ENCODE measurements around the gene PRKCQ. TPM values are rescaled to one million over a fixed set of nuclear protein-coding genes. Genes with fewer than 3 reads are reported as not detected.

The PRKCQ gene
- total and polyA plus RNA-seq, 2 of the 13 experiments (the other 11 are each of a cell fraction or from before 2014, with no cell fraction given): 0.13 to 0.35 TPM

DNA sequence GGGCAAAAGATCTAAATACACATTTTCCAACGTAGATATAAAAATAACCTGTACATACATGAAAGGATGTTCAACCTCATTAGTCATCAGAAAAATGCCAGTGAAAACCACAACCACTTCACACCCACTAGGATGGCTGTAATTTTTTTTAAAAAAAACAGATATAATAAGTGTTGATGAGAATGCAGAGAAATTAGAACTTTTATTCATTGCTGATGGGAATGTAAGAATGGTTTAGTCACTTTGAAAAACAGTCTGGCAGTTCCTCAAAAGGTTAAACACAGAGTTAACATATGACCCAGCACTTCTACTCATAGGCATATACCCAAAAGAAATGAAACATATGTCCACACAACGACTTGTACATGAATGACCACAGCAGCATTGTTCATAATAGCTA is 32.3 kb upstream of the PRKCQ start:
- Histone ChIP-seq H3K27me3 (ENCODE audit: control insufficient read depth in 1 of 2, insufficient read depth in 2 of 2, low read length in 2 of 2) (no peaks in the 10 kb centered on the region), H3K9me3 (ENCODE audit: low read length) (no peaks in the 10 kb centered on the region), H3K4me3 (replicated peaks in 1 of 3; ENCODE audit: insufficient read depth in 1 of 3, low read depth in 2 of 3, low read length in 3 of 3) (no peak overlapping the region), H3K27ac (ENCODE audit: extremely low read length, insufficient read depth, low read length) (no peak overlapping the region), H3K36me3 (replicated peaks in 1 of 2; ENCODE audit: control insufficient read depth in 1 of 2, insufficient read depth in 2 of 2, low read length in 2 of 2) (no peaks in the 10 kb centered on the region), H3K79me2 (ENCODE audit: insufficient read depth, low read length) (no peaks in the 10 kb centered on the region), H3K4me2 (ENCODE audit: low read depth, low read length) (no peak overlapping the region), H3K4me1 (ENCODE audit: insufficient read depth, low read length) (no peaks in the 10 kb centered on the region), H4K20me1 (ENCODE audit: insufficient read depth, low read length) (no peaks in the 10 kb centered on the region), H3K9ac (ENCODE audit: insufficient read depth, low read depth, low read length) (no peak overlapping the region), H2AFZ (ENCODE audit: low read length) (no peak overlapping the region)
- ATAC-seq: no peak
- no peak for DNase-seq (ENCODE audit: low spot score)
- POLR2A ChIA-PET: no interaction called here
- no peak for TF ChIP-seq MAFG (CRISPR knock-in tag; IDR thresholded peaks at IDR 0.05)
- TF ChIP-seq ZNF432 (CRISPR knock-in tag; IDR thresholded peaks at IDR 0.05; ENCODE audit: borderline replicate concordance): no peak
- no peak for TF ChIP-seq HDAC6 (IDR thresholded peaks at IDR 0.05; ENCODE audit: low read depth, low read length)
- CTCF ChIA-PET (ENCODE audit: low intra/inter-chr PET ratio, low total read pairs): no interaction called here
- in situ Hi-C loops (cut with HindIII; ENCODE audit: extremely low pct_ligation_motif_present, low pct_unique_long_range_greater_than_20kb): no loop called here
- no peak for FAIRE-seq
- intact Hi-C loops (cut with micrococcal nuclease; ENCODE audit: unreplicated experiment): no loop called here
- 1% methylated on average over 2 of the region's 2 CpGs for WGBS (ENCODE audit: low lambda C conversion rate)
- no TSS peak for BruUV-seq (replicated peaks)

DNA sequence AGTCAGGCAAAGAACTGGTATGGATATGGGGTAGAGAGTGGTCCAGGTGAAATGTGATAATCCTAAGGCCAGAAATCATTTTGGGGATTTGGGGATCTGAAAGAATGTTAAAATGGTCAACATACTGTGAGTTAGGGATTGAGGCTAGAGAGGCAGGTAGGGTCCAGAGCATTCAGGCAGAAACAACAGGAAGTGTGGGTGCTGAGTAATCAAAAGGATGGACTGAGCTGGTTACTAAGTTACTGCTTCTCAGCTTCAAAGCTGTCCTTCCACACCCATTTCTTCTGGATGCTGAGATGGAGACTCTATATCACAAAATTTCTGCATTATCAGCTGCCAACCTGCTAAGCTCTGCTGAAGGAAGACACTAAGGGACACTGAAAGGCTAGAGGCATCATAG is 30.6 kb upstream of the PRKCQ start:
- ChIA-PET POLR2A (no interaction called here), CTCF (ENCODE audit: low intra/inter-chr PET ratio, low total read pairs) (no interaction called here)
- H3K27ac ChIP-seq (ENCODE audit: extremely low read length, insufficient read depth, low read length): no peak overlapping the region
- no peak overlapping the region for H2AFZ ChIP-seq (ENCODE audit: low read length)
- in situ Hi-C loops (cut with HindIII; ENCODE audit: extremely low pct_ligation_motif_present, low pct_unique_long_range_greater_than_20kb): no loop called here
- H3K27me3 ChIP-seq (ENCODE audit: control insufficient read depth in 1 of 2, insufficient read depth in 2 of 2, low read length in 2 of 2): no peaks in the 10 kb centered on the region
- no peaks in the 10 kb centered on the region for H3K9me3 ChIP-seq (ENCODE audit: low read length)
- FAIRE-seq (no peak), DNase-seq (ENCODE audit: low spot score) (no peak), ATAC-seq (no peak)
- H3K4me1 ChIP-seq (ENCODE audit: insufficient read depth, low read length): no peaks in the 10 kb centered on the region
- H3K79me2 ChIP-seq (ENCODE audit: insufficient read depth, low read length): no peaks in the 10 kb centered on the region
- intact Hi-C loops (cut with micrococcal nuclease; ENCODE audit: unreplicated experiment): no loop called here
- BruUV-seq (replicated peaks): no TSS peak
- no peaks in the 10 kb centered on the region for H3K36me3 ChIP-seq (replicated peaks in 1 of 2; ENCODE audit: control insufficient read depth in 1 of 2, insufficient read depth in 2 of 2, low read length in 2 of 2)
- no peaks in the 10 kb centered on the region for H4K20me1 ChIP-seq (ENCODE audit: insufficient read depth, low read length)
- no peak for TF ChIP-seq PRPF4 (IDR thresholded peaks at IDR 0.05; ENCODE audit: low read depth, low read length, poor library complexity, severe bottlenecking)
- TF ChIP-seq, protein P1, sequence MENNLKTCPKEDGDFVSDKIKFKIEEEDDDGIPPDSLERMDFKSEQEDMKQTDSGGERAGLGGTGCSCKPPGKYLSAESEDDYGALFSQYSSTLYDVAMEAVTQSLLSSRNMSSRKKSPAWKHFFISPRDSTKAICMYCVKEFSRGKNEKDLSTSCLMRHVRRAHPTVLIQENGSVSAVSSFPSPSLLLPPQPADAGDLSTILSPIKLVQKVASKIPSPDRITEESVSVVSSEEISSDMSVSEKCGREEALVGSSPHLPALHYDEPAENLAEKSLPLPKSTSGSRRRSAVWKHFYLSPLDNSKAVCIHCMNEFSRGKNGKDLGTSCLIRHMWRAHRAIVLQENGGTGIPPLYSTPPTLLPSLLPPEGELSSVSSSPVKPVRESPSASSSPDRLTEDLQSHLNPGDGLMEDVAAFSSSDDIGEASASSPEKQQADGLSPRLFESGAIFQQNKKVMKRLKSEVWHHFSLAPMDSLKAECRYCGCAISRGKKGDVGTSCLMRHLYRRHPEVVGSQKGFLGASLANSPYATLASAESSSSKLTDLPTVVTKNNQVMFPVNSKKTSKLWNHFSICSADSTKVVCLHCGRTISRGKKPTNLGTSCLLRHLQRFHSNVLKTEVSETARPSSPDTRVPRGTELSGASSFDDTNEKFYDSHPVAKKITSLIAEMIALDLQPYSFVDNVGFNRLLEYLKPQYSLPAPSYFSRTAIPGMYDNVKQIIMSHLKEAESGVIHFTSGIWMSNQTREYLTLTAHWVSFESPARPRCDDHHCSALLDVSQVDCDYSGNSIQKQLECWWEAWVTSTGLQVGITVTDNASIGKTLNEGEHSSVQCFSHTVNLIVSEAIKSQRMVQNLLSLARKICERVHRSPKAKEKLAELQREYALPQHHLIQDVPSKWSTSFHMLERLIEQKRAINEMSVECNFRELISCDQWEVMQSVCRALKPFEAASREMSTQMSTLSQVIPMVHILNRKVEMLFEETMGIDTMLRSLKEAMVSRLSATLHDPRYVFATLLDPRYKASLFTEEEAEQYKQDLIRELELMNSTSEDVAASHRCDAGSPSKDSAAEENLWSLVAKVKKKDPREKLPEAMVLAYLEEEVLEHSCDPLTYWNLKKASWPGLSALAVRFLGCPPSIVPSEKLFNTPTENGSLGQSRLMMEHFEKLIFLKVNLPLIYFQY (CRISPR knock-in tag; IDR thresholded peaks at IDR 0.05; ENCODE audit: borderline replicate concordance): no peak
- TF ChIP-seq ZNF556 (CRISPR knock-in tag; IDR thresholded peaks at IDR 0.05; ENCODE audit: borderline replicate concordance): no peak
- no peak for TF ChIP-seq NFKBIZ (CRISPR knock-in tag; IDR thresholded peaks at IDR 0.05)
- H3K4me2 ChIP-seq (ENCODE audit: low read depth, low read length): no peak overlapping the region
- no peak overlapping the region for H3K4me3 ChIP-seq (replicated peaks in 1 of 3; ENCODE audit: insufficient read depth in 1 of 3, low read depth in 2 of 3, low read length in 3 of 3)
- H3K9ac ChIP-seq (ENCODE audit: insufficient read depth, low read depth, low read length): no peak overlapping the region

All from HepG2 (cell line).